ENCODE results near the gene NDUFS5.

DNA sequence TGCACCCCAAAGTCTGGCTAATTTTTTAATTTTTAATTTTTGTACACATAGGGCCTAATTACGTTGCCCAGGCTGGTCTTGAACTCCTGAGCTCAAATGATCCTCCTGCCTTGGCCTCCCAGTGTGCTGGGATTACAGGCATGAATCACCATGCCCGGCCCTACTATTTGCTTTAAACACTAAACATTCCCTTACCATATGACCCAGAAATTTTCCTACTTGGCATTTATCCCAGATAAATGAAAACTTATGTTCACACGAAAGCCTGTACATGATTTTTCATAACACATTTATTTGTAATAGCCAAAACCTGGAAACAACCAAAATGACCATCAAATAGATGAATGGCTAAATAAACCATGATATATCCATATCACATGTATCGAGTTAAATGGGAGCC lies 35.8 kb downstream of the NDUFS5 start:
- TF ChIP-seq TEAD4 (IDR thresholded peaks at IDR 0.05; ENCODE audit: borderline replicate concordance, insufficient read depth) (no peak), POLR2AphosphoS5 (IDR thresholded peaks at IDR 0.05; ENCODE audit: low read depth, low read length) (no peak), RFX5 (IDR thresholded peaks at IDR 0.05; ENCODE audit: low read length) (no peak), JUND (IDR thresholded peaks at IDR 0.05) (no peak), YY1 (IDR thresholded peaks at IDR 0.05; ENCODE audit: low read depth) (no peak), TAF1 (IDR thresholded peaks at IDR 0.05; ENCODE audit: borderline replicate concordance, low read depth, low read length) (no peak), NFIC (IDR thresholded peaks at IDR 0.05; ENCODE audit: borderline replicate concordance) (no peak), FOSL2 (IDR thresholded peaks at IDR 0.05; ENCODE audit: borderline replicate concordance, low read depth) (no peak), CHD2 (IDR thresholded peaks at IDR 0.05; ENCODE audit: low read length, partially characterized antibody) (no peak)
- TF ChIP-seq, protein P1, sequence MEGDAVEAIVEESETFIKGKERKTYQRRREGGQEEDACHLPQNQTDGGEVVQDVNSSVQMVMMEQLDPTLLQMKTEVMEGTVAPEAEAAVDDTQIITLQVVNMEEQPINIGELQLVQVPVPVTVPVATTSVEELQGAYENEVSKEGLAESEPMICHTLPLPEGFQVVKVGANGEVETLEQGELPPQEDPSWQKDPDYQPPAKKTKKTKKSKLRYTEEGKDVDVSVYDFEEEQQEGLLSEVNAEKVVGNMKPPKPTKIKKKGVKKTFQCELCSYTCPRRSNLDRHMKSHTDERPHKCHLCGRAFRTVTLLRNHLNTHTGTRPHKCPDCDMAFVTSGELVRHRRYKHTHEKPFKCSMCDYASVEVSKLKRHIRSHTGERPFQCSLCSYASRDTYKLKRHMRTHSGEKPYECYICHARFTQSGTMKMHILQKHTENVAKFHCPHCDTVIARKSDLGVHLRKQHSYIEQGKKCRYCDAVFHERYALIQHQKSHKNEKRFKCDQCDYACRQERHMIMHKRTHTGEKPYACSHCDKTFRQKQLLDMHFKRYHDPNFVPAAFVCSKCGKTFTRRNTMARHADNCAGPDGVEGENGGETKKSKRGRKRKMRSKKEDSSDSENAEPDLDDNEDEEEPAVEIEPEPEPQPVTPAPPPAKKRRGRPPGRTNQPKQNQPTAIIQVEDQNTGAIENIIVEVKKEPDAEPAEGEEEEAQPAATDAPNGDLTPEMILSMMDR (IDR thresholded peaks at IDR 0.05), result no peak

Data from SK-N-SH (cell line).